Glutamatergic neuron (in vitro differentiated cells): ENCODE data around the gene NSDHL. TPM values are rescaled to one million over a fixed set of nuclear protein-coding genes. Genes with fewer than 3 reads are reported as not detected.

Experiments used
- DNase-seq: peaks from one replicate; pipeline ENCODE4 v3.0.0; 2022
- H3K27ac Mint-ChIP-seq: one replicate; pipeline ENCODE4 v1.8.0; 2020; ENCODE audit warnings: mild to moderate bottlenecking, mixed read lengths, inconsistent platforms; ENCODE audit not compliant: unreplicated experiment
- H3K27me3 Mint-ChIP-seq: one replicate; pipeline ENCODE4 v1.8.0; 2020; ENCODE audit warnings: mild to moderate bottlenecking, moderate library complexity, mixed read lengths, inconsistent platforms; ENCODE audit not compliant: unreplicated experiment
- H3K36me3 Mint-ChIP-seq: one replicate; pipeline ENCODE4 v1.8.0; 2020; ENCODE audit warnings: mild to moderate bottlenecking, mixed read lengths, inconsistent platforms; ENCODE audit not compliant: unreplicated experiment
- H3K4me1 Mint-ChIP-seq: one replicate; pipeline ENCODE4 v1.8.0; 2020; ENCODE audit warnings: mild to moderate bottlenecking, low read depth, mixed read lengths, inconsistent platforms; ENCODE audit not compliant: unreplicated experiment
- H3K4me3 Mint-ChIP-seq: one replicate; pipeline ENCODE4 v1.8.0; 2020; ENCODE audit warnings: mild to moderate bottlenecking, mixed read lengths, inconsistent platforms; ENCODE audit not compliant: unreplicated experiment
- H3K9me3 Mint-ChIP-seq: one replicate; pipeline ENCODE4 v1.8.0; 2020; ENCODE audit warnings: mild to moderate bottlenecking, moderate library complexity, mixed read lengths, inconsistent platforms; ENCODE audit not compliant: unreplicated experiment
- CTCF ChIP-seq: fragments of 200-600 bp; sonication (generic); IDR thresholded peaks from one replicate; pipeline ENCODE4 v1.5.0; 2021; ENCODE audit not compliant: partially characterized antibody, unreplicated experiment
- total RNA-seq: library from RNA; stranded (reverse); fragmentation: NEBNext Ultra II Directional; extraction: Animal tissue kit (Norgen Biotek cat#: 25700); gene quantifications from one replicate; pipeline ENCODE4 v1.2.1, GENCODE V29; 2021; ENCODE audit not compliant: unreplicated experiment

The NSDHL gene
- total RNA-seq, 1 donor from 2014 or later, result 36.1 TPM

- no peaks in the 10 kb centered on the region for H3K27me3 Mint-ChIP-seq
- DNase-seq, result no peak
- no peak overlapping the region for H3K4me3 Mint-ChIP-seq
- no peaks in the 10 kb centered on the region for H3K36me3 Mint-ChIP-seq
- no peak overlapping the region for H3K27ac Mint-ChIP-seq
- H3K9me3 Mint-ChIP-seq, result no peaks in the 10 kb centered on the region
- H3K4me1 Mint-ChIP-seq, result peaks cover 3% of the 10 kb centered on the region
- TF ChIP-seq CTCF, result no peak
These were observed 13.4 kb downstream of the NSDHL start for GRCh38 chrX:152844256-152844655.

DNA sequence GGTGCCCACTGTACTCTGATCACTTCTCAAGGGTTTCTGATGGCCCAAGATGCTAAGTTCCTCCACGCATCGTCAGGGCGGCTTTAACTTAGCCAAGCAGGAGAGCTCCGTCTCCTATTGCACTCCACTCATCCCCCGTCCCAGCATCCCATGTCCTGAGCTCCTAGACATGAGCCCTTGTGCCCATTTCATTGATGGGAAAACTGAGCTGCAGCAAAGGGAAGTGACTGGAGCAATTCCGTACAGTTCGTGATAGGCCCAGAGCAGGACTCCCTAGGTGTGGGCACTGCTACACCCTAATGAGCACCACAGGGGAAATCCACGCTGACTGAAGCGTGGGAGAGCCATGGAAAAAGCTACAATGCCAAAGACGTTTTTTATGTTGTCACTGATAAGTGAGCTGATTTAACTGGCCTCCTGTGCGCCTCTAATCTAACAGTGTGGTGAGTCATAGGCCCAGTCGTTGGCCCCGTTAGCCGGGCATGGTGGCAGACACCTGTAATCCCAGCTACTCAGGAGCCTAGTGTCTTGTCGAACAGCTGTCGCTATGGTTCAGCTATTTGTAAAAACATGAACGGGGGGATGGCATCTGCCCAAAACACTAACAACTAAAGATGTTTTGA is 14.9 kb downstream of the NSDHL start:
- no peak for DNase-seq
- Mint-ChIP-seq H3K36me3 (no peaks in the 10 kb centered on the region), H3K9me3 (no peaks in the 10 kb centered on the region), H3K4me3 (no peak overlapping the region), H3K4me1 (peaks cover 1% of the 10 kb centered on the region), H3K27ac (no peak overlapping the region), H3K27me3 (no peaks in the 10 kb centered on the region)
- no peak for TF ChIP-seq CTCF

DNA sequence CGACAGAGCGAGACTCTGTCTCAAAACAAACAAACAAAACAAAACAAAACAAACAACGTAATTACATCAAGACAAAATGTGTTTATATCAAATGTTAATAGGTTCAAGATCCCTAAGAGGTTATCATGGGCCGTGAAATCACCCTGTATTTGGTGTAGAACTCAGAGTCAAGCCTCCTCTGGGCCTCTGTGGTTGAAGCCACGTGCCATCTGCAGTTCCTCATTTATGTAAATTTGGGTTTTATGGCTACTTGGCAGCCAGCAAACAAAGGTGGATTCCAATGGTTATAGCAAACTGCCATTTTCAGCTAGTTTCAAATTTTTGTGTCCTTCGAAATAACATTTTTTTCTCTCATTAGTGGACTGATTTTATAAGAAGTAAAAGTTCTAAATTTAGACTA is 16.4 kb downstream of the NSDHL start:
- H3K27ac Mint-ChIP-seq, result no peak overlapping the region
- TF ChIP-seq CTCF, result no peak
- no peak for DNase-seq
- H3K36me3 Mint-ChIP-seq, result peaks cover 6% of the 10 kb centered on the region
- peaks cover 1% of the 10 kb centered on the region for H3K4me1 Mint-ChIP-seq
- no peaks in the 10 kb centered on the region for H3K9me3 Mint-ChIP-seq
- H3K4me3 Mint-ChIP-seq, result no peak overlapping the region
- H3K27me3 Mint-ChIP-seq, result no peaks in the 10 kb centered on the region

DNA sequence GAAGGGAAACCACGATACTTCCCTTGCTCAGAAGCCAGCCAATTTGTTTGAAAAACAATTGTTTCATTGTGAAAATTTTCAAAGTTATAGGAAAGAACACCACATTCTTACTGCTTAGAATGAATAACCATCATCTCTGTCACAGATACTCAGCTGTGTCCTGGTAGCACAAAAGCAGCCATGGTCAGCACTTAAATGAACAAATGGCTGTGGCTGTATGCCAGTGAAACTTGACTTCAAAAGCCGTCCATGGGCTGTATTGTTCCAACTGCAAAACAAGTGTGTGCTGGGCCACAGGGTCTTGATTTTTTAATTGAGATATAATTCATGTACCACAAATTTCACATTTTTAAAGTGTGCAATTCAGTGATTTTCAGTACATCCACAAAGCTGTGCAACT is 19.6 kb downstream of the NSDHL start:
- H3K36me3 Mint-ChIP-seq, result peaks cover 6% of the 10 kb centered on the region
- H3K4me3 Mint-ChIP-seq, result no peak overlapping the region
- no peaks in the 10 kb centered on the region for H3K9me3 Mint-ChIP-seq
- H3K4me1 Mint-ChIP-seq, result no peaks in the 10 kb centered on the region
- H3K27me3 Mint-ChIP-seq, result no peaks in the 10 kb centered on the region
- no peak for DNase-seq
- TF ChIP-seq CTCF, result no peak
- no peak overlapping the region for H3K27ac Mint-ChIP-seq

GRCh38 chrX:152853986-152854385 is 23.1 kb downstream of the NSDHL start:
- Mint-ChIP-seq H3K4me3 (no peak overlapping the region), H3K27me3 (no peaks in the 10 kb centered on the region), H3K4me1 (no peaks in the 10 kb centered on the region), H3K9me3 (no peaks in the 10 kb centered on the region), H3K27ac (no peak overlapping the region), H3K36me3 (peaks cover 6% of the 10 kb centered on the region)
- TF ChIP-seq CTCF, result no peak
- DNase-seq, result no peak
